Measurements from ENCODE around the gene DIAPH2. TPM values are rescaled to one million over a fixed set of nuclear protein-coding genes. Genes with fewer than 3 reads are reported as not detected.
A peak's percentile ranks its signal among the peaks of the same experiment; 100 is the strongest.

The DIAPH2 gene
- total RNA-seq, 1 donor from 2014 or later = 7.9 TPM

DNA sequence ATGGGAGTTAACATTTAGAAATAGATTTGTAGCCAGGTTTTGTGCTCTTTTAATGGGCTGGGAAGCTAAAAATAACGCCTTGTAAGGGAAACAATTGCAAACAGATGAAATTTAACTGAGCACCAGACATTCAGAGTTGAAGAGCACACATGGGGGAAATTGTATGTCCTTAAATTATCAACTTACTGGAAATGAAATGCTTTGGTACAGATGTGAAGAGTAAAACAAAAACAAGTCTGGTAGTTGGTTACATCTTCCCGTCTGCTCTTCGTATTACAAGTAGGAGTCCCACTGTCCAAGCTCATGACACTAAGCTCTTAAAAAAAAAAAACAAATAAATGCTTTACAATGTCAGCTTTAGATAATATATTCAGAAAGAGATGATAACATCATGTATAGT, 139.5 kb downstream of the DIAPH2 start:
- no peak for FAIRE-seq
- no peak overlapping the region for H3K4me3 ChIP-seq (ENCODE audit: low read depth, low read length)
- TF ChIP-seq, protein P1, sequence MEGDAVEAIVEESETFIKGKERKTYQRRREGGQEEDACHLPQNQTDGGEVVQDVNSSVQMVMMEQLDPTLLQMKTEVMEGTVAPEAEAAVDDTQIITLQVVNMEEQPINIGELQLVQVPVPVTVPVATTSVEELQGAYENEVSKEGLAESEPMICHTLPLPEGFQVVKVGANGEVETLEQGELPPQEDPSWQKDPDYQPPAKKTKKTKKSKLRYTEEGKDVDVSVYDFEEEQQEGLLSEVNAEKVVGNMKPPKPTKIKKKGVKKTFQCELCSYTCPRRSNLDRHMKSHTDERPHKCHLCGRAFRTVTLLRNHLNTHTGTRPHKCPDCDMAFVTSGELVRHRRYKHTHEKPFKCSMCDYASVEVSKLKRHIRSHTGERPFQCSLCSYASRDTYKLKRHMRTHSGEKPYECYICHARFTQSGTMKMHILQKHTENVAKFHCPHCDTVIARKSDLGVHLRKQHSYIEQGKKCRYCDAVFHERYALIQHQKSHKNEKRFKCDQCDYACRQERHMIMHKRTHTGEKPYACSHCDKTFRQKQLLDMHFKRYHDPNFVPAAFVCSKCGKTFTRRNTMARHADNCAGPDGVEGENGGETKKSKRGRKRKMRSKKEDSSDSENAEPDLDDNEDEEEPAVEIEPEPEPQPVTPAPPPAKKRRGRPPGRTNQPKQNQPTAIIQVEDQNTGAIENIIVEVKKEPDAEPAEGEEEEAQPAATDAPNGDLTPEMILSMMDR (IDR thresholded peaks at IDR 0.05; ENCODE audit: insufficient read depth, low read length, severe bottlenecking) = no peak
- no peak for DNase-seq (ENCODE audit: low read depth)
- no peaks in the 10 kb centered on the region for H3K36me3 ChIP-seq (ENCODE audit: control insufficient read depth, insufficient read depth, low read length)
- H3K27me3 ChIP-seq (ENCODE audit: control insufficient read depth, insufficient read depth, low read length) = no peaks in the 10 kb centered on the region

DNA sequence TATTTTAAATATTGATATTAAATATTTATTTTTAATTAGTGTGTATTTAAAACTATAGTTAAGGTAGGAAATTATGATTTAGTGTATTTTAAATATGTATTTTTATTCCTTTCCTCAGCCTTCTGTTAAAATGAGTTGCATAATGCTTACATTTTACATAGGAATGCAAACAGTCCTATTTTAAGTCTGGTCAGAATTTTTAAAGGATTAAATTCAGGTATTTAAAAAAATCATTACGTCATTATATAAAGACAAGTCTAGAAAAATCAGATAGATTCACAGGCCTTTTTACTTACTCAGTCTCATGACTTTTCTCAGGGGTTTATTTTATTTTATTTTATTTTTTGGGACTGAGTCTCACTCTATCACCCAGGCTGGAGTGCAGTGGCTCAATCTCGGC, 148.7 kb downstream of the DIAPH2 start:
- Histone ChIP-seq H3K4me3 (ENCODE audit: low read depth, low read length) (no peak overlapping the region), H3K27me3 (ENCODE audit: control insufficient read depth, insufficient read depth, low read length) (no peaks in the 10 kb centered on the region), H3K36me3 (ENCODE audit: control insufficient read depth, insufficient read depth, low read length) (no peaks in the 10 kb centered on the region)
- DNase-seq (ENCODE audit: low read depth) = no peak
- no peak for FAIRE-seq
- TF ChIP-seq, protein P1 (IDR thresholded peaks at IDR 0.05; ENCODE audit: insufficient read depth, low read length, severe bottlenecking) = no peak

DNA sequence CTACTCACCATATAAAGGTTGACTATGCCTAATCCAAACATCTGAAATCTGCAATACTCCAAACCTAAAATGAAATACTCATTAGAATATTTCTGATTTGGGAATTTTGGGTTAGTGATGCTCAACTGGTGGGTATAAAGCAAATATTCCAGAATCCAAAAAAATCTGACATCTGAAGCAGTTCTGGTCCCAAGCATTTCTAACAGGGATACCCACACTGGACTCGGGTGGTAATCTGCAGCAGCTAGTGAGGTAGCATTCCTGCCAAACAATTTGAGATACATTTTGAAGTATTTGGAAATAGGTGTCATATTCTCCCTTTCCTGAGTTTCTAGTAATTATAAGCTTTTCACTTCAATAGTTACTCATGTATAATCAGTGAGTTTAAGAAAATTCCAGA, 149.5 kb downstream of the DIAPH2 start:
- no peak for FAIRE-seq
- no peak overlapping the region for H3K4me3 ChIP-seq (ENCODE audit: low read depth, low read length)
- no peak for DNase-seq (ENCODE audit: low read depth)

DNA sequence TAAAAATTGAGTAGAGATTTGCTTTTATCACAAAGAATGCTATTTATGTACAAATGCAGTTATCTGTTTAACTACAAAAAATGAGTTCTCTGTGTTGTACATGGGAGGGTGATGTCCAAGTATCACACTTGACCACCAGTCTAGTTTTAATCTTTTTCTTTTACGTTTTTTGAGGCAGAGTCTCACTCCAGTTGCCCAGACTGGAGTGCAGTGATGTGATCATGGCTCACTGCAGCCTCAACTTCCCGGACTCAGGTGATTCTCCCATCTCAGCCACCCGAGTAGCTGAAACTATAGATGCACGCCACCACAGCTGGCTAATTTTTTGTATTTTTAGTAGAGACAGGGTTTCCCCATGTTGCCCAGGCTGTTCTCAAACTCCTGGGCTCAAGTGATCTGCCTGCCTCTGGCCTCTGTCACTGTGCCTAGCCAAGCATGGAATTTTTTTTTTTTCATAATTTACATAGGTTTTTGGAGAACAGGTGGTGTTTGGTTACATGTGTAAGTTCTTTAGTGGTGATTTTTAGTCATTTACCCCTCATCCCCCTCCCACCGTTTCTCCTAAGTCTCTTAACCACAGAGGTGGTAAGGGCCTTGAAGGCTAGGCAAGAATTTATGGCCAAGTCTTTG, 151.1 kb downstream of the DIAPH2 start:
- Histone ChIP-seq H3K27me3 (ENCODE audit: control insufficient read depth, insufficient read depth, low read length) (no peaks in the 10 kb centered on the region), H3K4me3 (ENCODE audit: low read depth, low read length) (no peak overlapping the region), H3K36me3 (ENCODE audit: control insufficient read depth, insufficient read depth, low read length) (no peaks in the 10 kb centered on the region)
- DNase-seq (ENCODE audit: low read depth) (no peak), FAIRE-seq (no peak)
- TF ChIP-seq, protein P1 (IDR thresholded peaks at IDR 0.05; ENCODE audit: insufficient read depth, low read length, severe bottlenecking) = no peak

More for the DNA sequence above, 149.5 kb downstream of the DIAPH2 start:
- Histone ChIP-seq H3K36me3 (ENCODE audit: control insufficient read depth, insufficient read depth, low read length) (no peaks in the 10 kb centered on the region), H3K27me3 (ENCODE audit: control insufficient read depth, insufficient read depth, low read length) (no peaks in the 10 kb centered on the region)
- TF ChIP-seq, protein P1 (IDR thresholded peaks at IDR 0.05; ENCODE audit: insufficient read depth, low read length, severe bottlenecking) = no peak

DNA sequence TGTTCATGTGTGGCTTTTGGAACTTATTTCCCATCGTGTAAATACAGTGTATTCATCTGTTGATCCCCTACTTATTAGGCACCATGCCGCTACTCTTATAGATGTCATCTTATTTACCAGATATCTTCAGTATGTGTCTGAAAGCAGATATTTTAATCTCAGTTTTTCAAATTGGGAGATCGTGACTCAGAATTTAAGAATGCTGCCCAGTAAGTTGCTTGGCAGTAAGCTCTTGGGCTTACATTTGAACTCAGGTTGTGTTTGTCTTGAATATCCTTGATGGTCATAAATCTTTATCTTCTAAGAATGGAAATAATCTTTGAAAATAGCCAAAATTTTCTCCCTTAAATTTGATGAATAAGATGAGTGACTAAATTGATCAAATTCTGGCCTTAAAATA, 153.2 kb downstream of the DIAPH2 start:
- DNase-seq (ENCODE audit: low read depth) (peak; percentile 51), FAIRE-seq (no peak)
- TF ChIP-seq, protein P1 (IDR thresholded peaks at IDR 0.05; ENCODE audit: insufficient read depth, low read length, severe bottlenecking) = no peak
- H3K36me3 ChIP-seq (ENCODE audit: control insufficient read depth, insufficient read depth, low read length) = no peaks in the 10 kb centered on the region
- H3K27me3 ChIP-seq (ENCODE audit: control insufficient read depth, insufficient read depth, low read length) = no peaks in the 10 kb centered on the region
- H3K4me3 ChIP-seq (ENCODE audit: low read depth, low read length) = no peak overlapping the region

DNA sequence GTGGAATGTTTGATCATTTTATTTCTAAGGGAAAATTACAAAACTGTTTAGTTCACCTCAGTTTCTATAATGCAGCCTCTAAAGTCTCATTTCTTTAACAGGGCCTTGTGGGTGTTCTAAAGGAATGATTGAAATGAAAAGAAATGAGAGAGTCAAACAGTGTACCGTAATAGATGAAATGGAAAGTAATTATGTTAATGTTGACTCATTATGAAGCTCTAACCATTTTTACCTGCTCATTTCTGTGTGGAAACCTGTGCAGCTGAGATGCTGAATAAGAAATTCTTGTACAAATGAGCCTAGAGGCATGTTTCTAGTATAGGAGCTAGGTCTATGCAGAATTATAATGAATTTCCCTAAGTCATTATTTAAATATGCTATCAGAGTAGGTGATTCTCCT, 153.9 kb downstream of the DIAPH2 start:
- FAIRE-seq = no peak
- DNase-seq (ENCODE audit: low read depth) = no peak

More for the DNA sequence above, 153.9 kb downstream of the DIAPH2 start:
- TF ChIP-seq, protein P1 (IDR thresholded peaks at IDR 0.05; ENCODE audit: insufficient read depth, low read length, severe bottlenecking) = no peak
- H3K4me3 ChIP-seq (ENCODE audit: low read depth, low read length) = no peak overlapping the region
- H3K27me3 ChIP-seq (ENCODE audit: control insufficient read depth, insufficient read depth, low read length) = no peaks in the 10 kb centered on the region
- no peaks in the 10 kb centered on the region for H3K36me3 ChIP-seq (ENCODE audit: control insufficient read depth, insufficient read depth, low read length)
